Eye (tissue), 1 donor: ENCODE results near the gene PRR32.
"Not testable (repeated sequence)": the region's sequence is repeated elsewhere in the genome, so short reads cannot be mapped to it uniquely, and the experiment has no call there.

Source experiments
- DNase-seq: peaks from one replicate; pipeline ENCODE4 v3.0.0-alpha.2; 2015

The PRR32 gene, protein sequence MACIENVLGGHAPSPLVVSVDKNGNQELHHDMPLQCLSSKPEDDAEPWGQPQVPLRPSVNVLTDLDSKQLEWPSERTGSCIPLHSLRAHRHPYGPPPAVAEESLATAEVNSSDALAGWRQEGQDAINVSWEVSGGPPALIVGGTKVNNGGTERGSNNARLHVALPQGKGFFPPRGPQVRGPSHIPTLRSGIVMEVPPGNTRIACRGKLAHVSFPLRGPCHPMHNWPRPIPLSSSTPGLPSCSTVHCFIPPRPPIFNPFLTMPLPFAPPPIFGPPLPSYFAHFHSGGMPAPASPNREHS

DNA sequence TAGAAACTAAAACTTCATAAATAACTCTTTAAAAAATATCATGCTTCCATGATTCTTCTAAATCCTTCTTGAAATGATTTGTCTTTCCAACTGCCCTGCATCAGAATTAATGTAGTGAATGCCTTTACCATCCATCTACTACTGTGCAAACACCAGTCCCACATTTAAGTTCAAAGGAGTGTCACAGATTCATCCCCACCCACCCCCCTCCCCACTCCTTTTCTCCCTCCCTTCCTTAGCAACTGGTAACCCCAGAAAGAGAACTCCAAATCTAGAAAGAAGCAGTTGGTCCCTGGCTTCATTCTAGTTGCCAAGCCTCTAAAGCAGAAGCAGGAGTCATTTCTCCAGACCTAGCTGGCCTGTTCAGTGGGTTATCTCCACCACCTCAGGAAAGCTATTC lies at the start of gene PRR32:
PRR32 (plus strand) TSS at position 301 of the 400 bp plus-strand sequence. CDS start 115 bp downstream, outside the sequence.
- DNase-seq, result no peak

DNA sequence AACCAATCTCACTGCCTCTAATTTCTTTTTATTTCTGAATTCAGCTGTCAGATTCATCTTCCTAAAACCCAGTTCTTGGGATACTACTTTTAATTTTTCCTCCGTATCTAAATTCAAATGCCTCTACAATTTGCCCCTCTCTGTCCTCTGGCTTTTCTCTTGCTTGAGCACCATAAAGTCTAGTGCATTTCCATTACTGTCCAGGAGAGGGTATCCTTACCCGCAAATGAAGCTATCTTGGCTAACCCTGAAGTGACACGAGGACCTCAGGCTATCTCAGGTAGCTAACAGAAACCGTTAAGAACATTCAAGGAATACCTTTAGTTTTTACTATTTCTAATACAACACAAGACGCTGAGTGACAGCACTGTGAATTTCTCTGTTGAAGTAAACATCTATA lies 49.4 kb upstream of the PRR32 start:
- DNase-seq, result peak; percentile 33

DNA sequence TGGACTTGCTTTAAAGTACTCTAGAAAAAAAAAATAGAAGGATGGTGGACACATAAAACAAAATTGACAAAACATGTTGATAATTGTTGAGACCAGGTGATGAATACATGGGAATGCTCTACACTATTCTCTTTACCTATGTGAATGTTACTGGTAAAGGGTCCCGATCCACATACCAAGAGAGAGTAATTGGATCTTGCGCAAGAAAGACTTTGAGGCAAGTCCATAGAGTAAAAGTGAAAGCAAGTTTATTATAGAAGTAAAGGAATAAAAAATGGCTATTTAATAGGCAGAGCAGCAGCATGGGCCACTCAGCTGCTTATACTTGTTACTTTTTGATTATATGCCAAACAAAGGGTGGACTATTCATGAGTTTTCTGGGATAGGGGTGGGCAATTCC lies 34.0 kb upstream of the PRR32 start:
- no peak for DNase-seq

DNA sequence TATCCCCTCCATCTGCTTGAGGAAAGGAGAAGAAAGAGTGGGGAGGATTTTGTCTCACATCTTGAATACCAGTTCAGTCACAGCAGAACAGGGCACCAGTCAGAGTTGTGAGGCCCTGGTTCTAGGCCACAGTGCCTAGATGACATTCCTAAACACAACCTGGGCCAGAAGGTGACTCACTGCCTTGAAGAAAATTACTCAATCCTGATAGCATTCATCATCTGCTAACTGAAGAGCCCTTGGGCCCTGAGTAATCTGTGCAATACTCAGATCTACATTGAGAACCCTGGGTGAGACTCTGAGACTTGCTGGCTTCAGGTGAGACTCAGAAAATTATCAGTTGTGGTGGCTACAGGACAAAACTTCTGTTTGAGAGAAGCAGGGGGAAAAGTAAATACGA lies 20.5 kb upstream of the PRR32 start:
- no peak for DNase-seq

DNA sequence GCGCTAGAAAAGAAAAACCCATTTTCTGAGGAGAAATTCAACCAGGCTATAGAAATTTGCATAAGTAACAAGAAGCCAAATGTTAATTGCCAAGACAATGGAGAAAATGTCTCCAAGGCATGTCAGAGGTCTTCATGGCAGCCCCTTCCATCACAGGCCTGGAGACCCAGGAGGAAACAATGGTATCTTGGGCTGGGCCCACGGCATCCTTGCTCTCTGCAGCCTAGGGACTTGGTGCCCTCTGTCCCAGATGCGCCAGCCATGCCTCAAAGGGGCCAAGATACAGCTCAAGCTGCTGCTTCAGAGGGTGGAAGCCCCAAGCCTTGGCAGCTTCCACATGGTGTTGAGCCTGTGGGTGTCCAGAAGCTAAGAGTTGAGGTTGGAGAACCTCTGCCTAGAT lies 12.7 kb upstream of the PRR32 start:
- DNase-seq, result not testable (repeated sequence)

DNA sequence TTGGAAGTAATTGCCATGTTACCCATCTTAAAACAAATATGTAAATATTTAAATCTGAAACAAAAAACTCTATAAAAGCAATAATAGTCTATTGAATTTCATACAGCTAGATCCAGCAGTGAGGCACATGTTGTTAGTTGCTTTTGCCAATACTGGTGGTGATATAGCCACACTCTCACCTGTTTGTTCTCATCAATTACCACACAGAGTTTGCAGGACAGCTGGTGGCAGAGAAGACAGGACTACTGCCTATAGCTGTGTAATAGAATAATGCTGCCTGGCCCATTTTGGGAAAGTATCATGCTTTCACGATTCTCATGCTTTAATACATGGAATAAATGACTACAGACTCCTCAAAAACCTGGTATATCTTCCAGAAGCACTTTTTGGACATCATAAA lies 3.7 kb upstream of the PRR32 start:
- no peak for DNase-seq

DNA sequence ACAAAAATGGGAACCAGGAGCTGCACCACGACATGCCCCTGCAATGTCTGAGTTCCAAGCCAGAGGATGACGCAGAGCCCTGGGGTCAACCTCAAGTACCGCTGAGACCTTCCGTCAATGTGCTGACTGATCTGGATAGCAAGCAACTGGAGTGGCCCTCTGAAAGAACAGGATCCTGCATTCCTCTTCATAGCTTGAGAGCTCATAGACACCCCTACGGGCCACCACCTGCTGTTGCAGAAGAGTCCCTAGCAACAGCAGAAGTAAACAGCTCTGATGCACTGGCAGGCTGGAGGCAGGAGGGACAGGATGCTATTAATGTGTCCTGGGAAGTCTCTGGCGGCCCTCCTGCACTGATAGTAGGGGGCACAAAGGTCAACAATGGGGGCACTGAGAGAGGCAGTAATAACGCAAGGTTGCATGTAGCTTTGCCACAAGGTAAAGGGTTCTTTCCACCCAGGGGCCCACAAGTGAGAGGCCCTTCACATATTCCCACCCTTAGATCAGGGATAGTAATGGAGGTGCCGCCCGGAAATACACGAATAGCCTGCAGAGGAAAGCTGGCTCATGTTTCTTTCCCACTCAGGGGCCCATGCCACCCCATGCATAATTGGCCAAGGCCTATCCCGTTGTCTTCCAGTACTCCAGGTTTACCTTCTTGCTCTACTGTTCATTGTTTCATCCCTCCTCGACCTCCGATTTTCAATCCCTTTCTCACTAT lies 1.3 kb downstream of the PRR32 start:
- no peak for DNase-seq

DNA sequence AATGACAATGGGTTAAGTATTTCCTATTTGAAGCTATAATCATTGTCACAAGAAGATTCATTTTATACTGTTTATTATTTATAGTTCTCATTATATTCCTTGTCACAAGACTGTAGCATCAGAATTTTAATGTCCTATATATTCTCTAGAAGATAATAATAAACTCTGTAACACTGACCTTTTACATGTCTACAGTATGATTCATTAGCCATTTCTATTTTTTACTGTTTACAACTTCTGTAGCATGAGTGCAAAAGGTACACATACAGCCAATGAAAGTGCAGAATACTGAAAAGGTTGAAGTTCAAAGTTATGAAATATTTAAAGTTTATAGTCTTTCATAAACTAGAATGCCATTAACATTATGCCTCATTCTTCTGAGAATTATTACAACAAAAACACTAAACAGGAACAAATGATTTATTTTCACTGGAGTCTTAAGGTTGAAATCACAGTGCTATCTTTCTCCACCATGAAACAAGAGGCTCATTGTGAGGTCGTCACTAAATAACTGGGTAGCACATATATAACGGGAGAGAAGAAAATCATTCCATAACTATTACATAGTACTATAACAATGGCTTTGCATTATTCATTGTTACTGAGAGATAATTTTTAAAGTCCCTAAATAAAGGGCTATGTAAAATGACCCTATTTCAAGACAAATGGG lies 4.9 kb downstream of the PRR32 start:
- no peak for DNase-seq

DNA sequence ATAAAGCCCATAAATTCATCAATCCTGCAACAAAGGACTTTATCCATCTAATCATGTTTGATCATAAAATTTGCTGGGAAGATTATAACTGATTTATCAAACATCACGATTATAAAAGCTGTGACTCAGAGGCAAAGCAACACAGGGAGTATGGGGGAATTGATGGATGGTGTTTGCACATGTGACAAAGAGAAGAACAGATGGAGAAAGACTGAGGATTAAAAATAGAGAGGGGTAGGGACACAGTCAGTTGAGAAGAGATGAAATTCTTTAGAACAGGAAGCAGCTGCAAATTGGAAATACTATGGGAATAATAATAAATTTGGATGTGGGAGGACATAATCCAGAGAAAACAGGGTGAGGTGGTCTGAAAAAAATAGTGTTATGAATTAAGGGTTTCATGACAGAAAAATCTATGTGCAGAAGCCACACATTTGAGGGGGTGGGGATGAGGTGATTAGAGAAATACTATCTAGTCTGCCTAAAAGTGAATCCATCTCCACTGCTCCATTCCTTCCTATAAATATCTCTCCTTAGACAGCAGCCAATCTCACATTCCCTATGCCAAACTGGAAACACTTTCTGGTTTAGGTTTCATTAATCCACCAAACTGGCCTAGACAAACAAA lies 6.2 kb downstream of the PRR32 start:
- DNase-seq, result no peak

DNA sequence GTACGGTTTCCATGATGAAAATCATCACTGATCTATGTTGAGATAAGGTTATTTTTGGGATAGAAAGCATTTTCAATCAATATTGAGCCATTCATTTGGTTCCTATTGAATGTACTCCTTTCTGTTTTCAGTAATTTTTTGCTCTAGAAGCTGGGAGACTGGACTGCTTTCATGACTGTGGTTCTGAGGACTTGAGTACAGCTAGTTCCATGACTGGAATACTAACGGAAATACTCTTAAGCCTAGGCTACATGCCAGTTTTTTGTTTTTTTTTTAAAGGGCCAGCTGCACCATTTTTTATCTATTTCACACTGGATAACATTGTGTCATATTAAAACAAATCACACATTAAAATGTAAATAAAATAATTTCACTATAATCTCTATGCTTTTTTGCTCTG lies 16.7 kb downstream of the PRR32 start:
- no peak for DNase-seq

DNA sequence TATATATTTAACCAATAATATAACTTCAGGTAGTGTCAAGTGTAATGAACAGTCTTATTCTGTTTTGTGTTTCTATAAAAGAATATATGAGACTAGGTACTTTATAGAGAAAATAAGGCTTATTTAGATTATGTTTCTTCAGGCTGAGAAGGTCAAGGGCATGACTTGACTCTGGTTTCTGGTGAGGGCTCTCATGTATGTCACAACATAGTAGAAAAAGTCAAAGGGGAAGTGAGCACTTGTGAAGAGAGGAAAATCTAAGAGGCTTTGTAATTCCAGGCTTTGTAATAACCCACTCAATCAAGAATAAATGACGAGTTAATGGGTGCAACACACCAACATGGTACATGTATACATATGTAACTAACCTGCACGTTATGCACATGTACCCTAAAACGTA lies 27.6 kb downstream of the PRR32 start:
- no peak for DNase-seq

DNA sequence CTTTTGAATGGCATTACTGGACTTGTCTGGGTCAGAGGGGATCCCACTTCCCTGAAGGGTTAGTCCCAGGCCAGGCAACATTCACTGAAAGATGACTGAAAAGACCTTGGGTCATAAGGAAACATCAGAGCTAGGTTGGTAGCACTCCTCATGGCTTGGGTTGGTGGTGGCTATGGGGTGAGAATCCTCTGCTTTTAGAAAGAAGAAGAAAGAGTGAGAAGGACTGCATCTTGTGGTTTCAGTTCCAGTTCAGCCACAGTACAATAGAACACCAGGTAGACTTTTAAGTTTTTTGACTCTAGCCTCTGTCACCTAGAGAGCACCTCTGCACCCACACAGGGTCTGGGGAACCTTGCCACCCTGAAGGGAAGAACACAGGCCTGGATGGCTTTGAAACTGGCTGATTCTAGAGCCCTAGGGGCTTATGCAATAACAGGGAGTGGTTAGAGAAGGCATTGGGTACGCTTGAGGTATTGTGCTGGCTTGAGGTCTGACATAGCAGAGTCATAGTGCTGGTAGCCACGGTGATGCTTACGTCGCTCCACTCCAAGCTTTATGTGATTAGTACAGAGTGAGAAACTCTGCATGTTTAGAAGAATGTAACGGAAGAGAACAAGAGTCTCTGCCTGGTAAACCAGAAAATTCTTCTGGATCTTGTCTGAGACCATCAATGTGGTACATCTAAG lies 36.5 kb downstream of the PRR32 start:
- DNase-seq, result no peak
